Measurements from ENCODE around the gene OFD1.

GRCh38 chrX:13764765-13765164, 30.2 kb downstream of the OFD1 start:
- TF ChIP-seq EP300 (IDR thresholded peaks at IDR 0.05; ENCODE audit: borderline replicate concordance) (no peak), MAX (IDR thresholded peaks at IDR 0.05) (no peak), TAF1 (IDR thresholded peaks at IDR 0.05; ENCODE audit: low read depth) (no peak), CREB1 (IDR thresholded peaks at IDR 0.05; ENCODE audit: low read depth) (no peak), REST (IDR thresholded peaks at IDR 0.05; ENCODE audit: low read depth) (no peak)
